CD14-positive monocyte (primary cell): ENCODE data around the gene SHROOM3. TPM values are rescaled to one million over a fixed set of nuclear protein-coding genes. Genes with fewer than 3 reads are reported as not detected.

Experiments used
- DNase-seq, 3 donors: peaks; one replicate each; pipeline ENCODE4 v3.0.0-alpha.2; 2011 to 2022
- H2AFZ ChIP-seq: 2 replicates; pipeline ENCODE4 v1.6.0; 2012; ENCODE audit warnings: mild to moderate bottlenecking, low read depth, low read length, inconsistent platforms; ENCODE audit not compliant: insufficient read depth, poor library complexity, severe bottlenecking
- H3K27ac ChIP-seq, 2 donors: 1 replicate in 1 of 2; 2 replicates in 1 of 2; pipeline ENCODE4 v1.5.1; 2012 to 2013; ENCODE audit warnings: low read length in 2 of 2, control low read depth in 1 of 2, inconsistent platforms in 1 of 2, low read depth in 1 of 2, mild to moderate bottlenecking in 1 of 2
- H3K27me3 ChIP-seq, 2 donors: one replicate each; pipeline versions ENCODE4 v1.6.0 to v1.6.1; 2011 to 2013; ENCODE audit warnings: low read length in 2 of 2; ENCODE audit not compliant: control insufficient read depth in 2 of 2, insufficient read depth in 2 of 2
- H3K36me3 ChIP-seq, 2 donors: replicated peaks in 1 of 2; 1 replicate in 1 of 2; 2 replicates in 1 of 2; pipeline versions ENCODE4 v1.5.1 to v1.6.1; 2012 to 2013; ENCODE audit warnings: low read length in 2 of 2, control low read depth in 1 of 2, inconsistent platforms in 1 of 2, mild to moderate bottlenecking in 1 of 2; ENCODE audit not compliant: insufficient read depth in 2 of 2, control insufficient read depth in 1 of 2
- H3K4me1 ChIP-seq, 2 donors: 1 replicate in 1 of 2; 2 replicates in 1 of 2; pipeline versions ENCODE4 v1.5.1 to v1.6.1; 2012 to 2013; ENCODE audit warnings: low read length in 2 of 2, control low read depth in 1 of 2, inconsistent platforms in 1 of 2, mild to moderate bottlenecking in 1 of 2, moderate library complexity in 1 of 2; ENCODE audit not compliant: insufficient read depth in 2 of 2, control insufficient read depth in 1 of 2
- H3K4me2 ChIP-seq: replicated peaks from 2 replicates; pipeline ENCODE3; 2012; ENCODE audit warnings: low read length, moderate library complexity, mild to moderate bottlenecking; ENCODE audit not compliant: poor library complexity, severe bottlenecking; ENCODE audit errors: extremely low read depth
- H3K4me3 ChIP-seq, 3 experiments: fragments of 200-600 bp in 1 of 3; sonication (generic) in 1 of 3; replicated peaks in 1 of 3; 1 replicate in 2 of 3; 2 replicates in 1 of 3; pipeline ENCODE4 v1.5.1; 2011 to 2013; ENCODE audit warnings: low read length in 3 of 3, mild to moderate bottlenecking in 3 of 3, control low read depth in 2 of 3, low read depth in 2 of 3, inconsistent platforms in 1 of 3, moderate library complexity in 1 of 3
- H3K79me2 ChIP-seq: 2 replicates; pipeline ENCODE4 v1.6.0; 2012; ENCODE audit warnings: mild to moderate bottlenecking, control low read depth, inconsistent platforms, low read length, moderate library complexity; ENCODE audit not compliant: insufficient read depth
- H3K9ac ChIP-seq: 2 replicates; pipeline ENCODE4 v1.6.0; 2017; ENCODE audit warnings: low read length, mild to moderate bottlenecking; ENCODE audit not compliant: insufficient read depth, poor library complexity, severe bottlenecking
- H3K9me3 ChIP-seq, 2 donors: replicated peaks in 1 of 2; 1 replicate in 1 of 2; 2 replicates in 1 of 2; pipeline versions ENCODE4 v1.5.1 to v1.6.1; 2012 to 2013; ENCODE audit warnings: low read length in 2 of 2, control low read depth in 1 of 2; ENCODE audit not compliant: control insufficient read depth in 1 of 2, insufficient read depth in 1 of 2
- H4K20me1 ChIP-seq: 2 replicates; pipeline ENCODE4 v1.6.0; 2012; ENCODE audit warnings: mild to moderate bottlenecking, low read length, control low read depth, moderate library complexity; ENCODE audit not compliant: insufficient read depth
- H3K27ac Mint-ChIP-seq, 7 donors: one replicate each; pipeline ENCODE4 v1.8.0; 2020; ENCODE audit warnings: mild to moderate bottlenecking in 7 of 7, mixed read lengths in 7 of 7, moderate library complexity in 6 of 7, inconsistent platforms in 2 of 7
- H3K27me3 Mint-ChIP-seq, 3 donors: one replicate each; pipeline ENCODE4 v1.8.0; 2021 to 2022; ENCODE audit warnings: low read depth in 3 of 3, mild to moderate bottlenecking in 3 of 3, mixed read lengths in 3 of 3, moderate library complexity in 3 of 3, inconsistent platforms in 1 of 3
- H3K36me3 Mint-ChIP-seq, 2 donors: one replicate each; pipeline ENCODE4 v1.8.0; 2020; ENCODE audit warnings: mixed read lengths in 2 of 2, inconsistent platforms in 1 of 2, mild to moderate bottlenecking in 1 of 2
- H3K4me1 Mint-ChIP-seq: one replicate; pipeline ENCODE4 v1.8.0; 2020; ENCODE audit warnings: mild to moderate bottlenecking, mixed read lengths
- H3K4me3 Mint-ChIP-seq, 2 donors: one replicate each; pipeline ENCODE4 v1.8.0; 2020; ENCODE audit warnings: mild to moderate bottlenecking in 2 of 2, mixed read lengths in 2 of 2, moderate library complexity in 1 of 2
- H3K9me3 Mint-ChIP-seq, 7 donors: one replicate each; pipeline ENCODE4 v1.8.0; 2020 to 2022; ENCODE audit warnings: mixed read lengths in 7 of 7, mild to moderate bottlenecking in 6 of 7, moderate library complexity in 6 of 7, inconsistent platforms in 2 of 7
- WGBS: methylation state at CpG from one replicate; pipeline ENCODE4 v1.1.5; 2013; ENCODE audit warnings: missing lambda C conversion rate; ENCODE audit not compliant: insufficient coverage; 5-methylcytosine and 5-hydroxymethylcytosine counted together
- intact Hi-C, 2 donors: fragments of 100-400 bp; cut with micrococcal nuclease; formaldehyde crosslinking; loops; one replicate each; pipeline versions ENCODE4 v1.15.0 to v1.15.1; 2023
- polyA plus RNA-seq, 3 donors: library from polyadenylated mRNA; depleted of rRNA in 1 of 3; unstranded in 2 of 3; stranded (reverse) in 1 of 3; fragments of 300-500 nt in 2 of 3; fragments of >200 nt in 1 of 3; fragmentation: Illumina TruSeq in 2 of 3; gene quantifications; 1 replicate in 2 of 3; 2 replicates in 1 of 3; pipeline ENCODE4 v1.2.3, GENCODE V29; 2012 to 2021
- TF ChIP-seq, protein P1 (sequence below): fragments of 200-600 bp; IDR thresholded peaks from one replicate; pipeline ENCODE4 v1.8.0; 2022; ENCODE audit warnings: antibody characterized with exemption, mild to moderate bottlenecking

The SHROOM3 gene
- polyA plus RNA-seq, 3 donors, result not detected

DNA sequence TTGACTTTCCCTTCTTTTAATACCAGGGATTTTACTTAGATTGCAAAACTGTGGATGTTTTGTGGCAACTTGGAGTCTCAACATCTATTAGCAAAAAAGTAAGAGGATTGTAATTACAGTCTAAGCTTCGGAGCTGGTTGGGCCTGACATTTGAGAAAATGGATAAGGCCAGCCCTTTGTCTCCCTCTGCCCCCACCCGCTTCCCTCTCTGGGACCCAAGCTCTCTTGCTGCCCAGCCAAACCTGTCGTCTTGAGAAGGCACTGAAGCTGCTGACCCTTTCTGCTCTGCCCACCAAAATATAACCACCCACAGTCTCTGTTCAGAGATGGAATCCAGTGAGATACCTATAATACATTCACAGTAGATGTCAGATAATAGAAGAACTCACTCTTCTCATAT is 49.6 kb downstream of the SHROOM3 start:
- peaks cover 0 to 3% (median 2%) of the 10 kb centered on the region in 3 donors for H3K27me3 Mint-ChIP-seq
- Histone ChIP-seq H3K9ac (no peak overlapping the region), H4K20me1 (no peaks in the 10 kb centered on the region), H3K27me3 (no peaks in the 10 kb centered on the region), H3K4me2 (no peak overlapping the region), H3K9me3 (no peaks in the 10 kb centered on the region), H3K36me3 (no peaks in the 10 kb centered on the region), H3K4me3 (no peak overlapping the region), H2AFZ (no peak overlapping the region), H3K79me2 (no peaks in the 10 kb centered on the region), H3K4me1 (no peaks in the 10 kb centered on the region), H3K27ac (no peak overlapping the region)
- TF ChIP-seq, protein P1, sequence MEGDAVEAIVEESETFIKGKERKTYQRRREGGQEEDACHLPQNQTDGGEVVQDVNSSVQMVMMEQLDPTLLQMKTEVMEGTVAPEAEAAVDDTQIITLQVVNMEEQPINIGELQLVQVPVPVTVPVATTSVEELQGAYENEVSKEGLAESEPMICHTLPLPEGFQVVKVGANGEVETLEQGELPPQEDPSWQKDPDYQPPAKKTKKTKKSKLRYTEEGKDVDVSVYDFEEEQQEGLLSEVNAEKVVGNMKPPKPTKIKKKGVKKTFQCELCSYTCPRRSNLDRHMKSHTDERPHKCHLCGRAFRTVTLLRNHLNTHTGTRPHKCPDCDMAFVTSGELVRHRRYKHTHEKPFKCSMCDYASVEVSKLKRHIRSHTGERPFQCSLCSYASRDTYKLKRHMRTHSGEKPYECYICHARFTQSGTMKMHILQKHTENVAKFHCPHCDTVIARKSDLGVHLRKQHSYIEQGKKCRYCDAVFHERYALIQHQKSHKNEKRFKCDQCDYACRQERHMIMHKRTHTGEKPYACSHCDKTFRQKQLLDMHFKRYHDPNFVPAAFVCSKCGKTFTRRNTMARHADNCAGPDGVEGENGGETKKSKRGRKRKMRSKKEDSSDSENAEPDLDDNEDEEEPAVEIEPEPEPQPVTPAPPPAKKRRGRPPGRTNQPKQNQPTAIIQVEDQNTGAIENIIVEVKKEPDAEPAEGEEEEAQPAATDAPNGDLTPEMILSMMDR, result no peak
- H3K4me1 Mint-ChIP-seq, result no peaks in the 10 kb centered on the region
- intact Hi-C loops, result no loop called here
- no peak overlapping the region for H3K27ac Mint-ChIP-seq
- WGBS, result 100% methylated on average over 1 of the region's 3 CpGs
- no peak overlapping the region for H3K4me3 Mint-ChIP-seq
- peaks cover 8 to 18% (median 12%) of the 10 kb centered on the region in 7 donors for H3K9me3 Mint-ChIP-seq
- DNase-seq, result no peak
- no peaks in the 10 kb centered on the region for H3K36me3 Mint-ChIP-seq

- H3K27ac Mint-ChIP-seq, result no peak overlapping the region
- peaks cover 0 to 2% (median 1%) of the 10 kb centered on the region in 3 donors for H3K27me3 Mint-ChIP-seq
- no peak for DNase-seq
- Histone ChIP-seq H4K20me1 (no peaks in the 10 kb centered on the region), H2AFZ (no peak overlapping the region), H3K79me2 (no peaks in the 10 kb centered on the region), H3K9ac (no peak overlapping the region), H3K36me3 (no peaks in the 10 kb centered on the region), H3K27me3 (no peaks in the 10 kb centered on the region), H3K4me2 (no peak overlapping the region), H3K4me3 (no peak overlapping the region), H3K9me3 (no peaks in the 10 kb centered on the region), H3K4me1 (no peaks in the 10 kb centered on the region), H3K27ac (no peak overlapping the region)
- intact Hi-C loops, result no loop called here
- H3K4me3 Mint-ChIP-seq, result no peak overlapping the region
- 100% methylated on average over 1 of the region's 3 CpGs for WGBS
- H3K36me3 Mint-ChIP-seq, result no peaks in the 10 kb centered on the region
- TF ChIP-seq, protein P1, result no peak
- no peaks in the 10 kb centered on the region for H3K4me1 Mint-ChIP-seq
- H3K9me3 Mint-ChIP-seq, result peaks cover 4 to 18% (median 9%) of the 10 kb centered on the region in 7 donors
These were observed 50.4 kb downstream of the SHROOM3 start for GRCh38 chr4:76485450-76485849.
